A549 (cell line): ENCODE results near the gene PFDN1. TPM values are rescaled to one million over a fixed set of nuclear protein-coding genes. Genes with fewer than 3 reads are reported as not detected.

Experiments used
- ATAC-seq, 2 experiments: fragments of 200-7000 bp in 1 of 2; fragments of >200 bp in 1 of 2; cut with Nextera tagmentation in 1 of 2; cut with Tn5 transposase in 1 of 2; 3 replicates each; pipeline versions ENCODE4 v1.8.0 to v1.9.1; 2018 to 2020; ENCODE audit warnings: mild to moderate bottlenecking in 1 of 2, moderate library complexity in 1 of 2
- CTCF ChIA-PET: fragments of 300-600 bp; sonication (Branson Sonifier 250); formaldehyde crosslinking; extraction: SDS; loops from one replicate; lab custom pipeline; 2021; ENCODE audit warnings: antibody characterized with exemption, inconsistent platforms; lab: Yijun Ruan, JAX
- POLR2A ChIA-PET: fragments of 350-600 bp; formaldehyde crosslinking; extraction: SDS; loops from one replicate; lab custom pipeline; 2021; ENCODE audit warnings: antibody characterized with exemption, inconsistent platforms; lab: Yijun Ruan, JAX
- DNase-seq, 2 experiments: peaks; one replicate each; pipeline versions ENCODE4 v3.0.0 to v3.0.0-alpha.2; 2011 to 2016; ENCODE audit warnings: low read depth in 1 of 2, low spot score in 1 of 2
- FAIRE-seq: peaks from 2 replicates; lab custom pipeline; 2011; peaks lifted over from hg19 to GRCh38; lab: Jason Lieb, UNC
- H3K27ac ChIP-seq, 2 experiments: fragments of >200 bp; sonication (Bioruptor Twin); formaldehyde crosslinking; 3 replicates each; pipeline ENCODE4 v1.5.1; 2016 to 2017
- H3K4me1 ChIP-seq: fragments of >200 bp; sonication (Bioruptor Twin); formaldehyde crosslinking; 3 replicates; pipeline ENCODE4 v1.6.1; 2016
- H3K4me2 ChIP-seq: fragments of >200 bp; sonication (Bioruptor Twin); formaldehyde crosslinking; 3 replicates; pipeline ENCODE4 v1.6.1; 2016
- H3K4me3 ChIP-seq: fragments of >200 bp; sonication (Bioruptor Twin); formaldehyde crosslinking; 3 replicates; pipeline ENCODE4 v1.5.1; 2016
- H3K9me3 ChIP-seq: fragments of >200 bp; sonication (Bioruptor Twin); formaldehyde crosslinking; 3 replicates; pipeline ENCODE4 v1.6.1; 2016
- CBX8 ChIP-seq: fragments of 200-600 bp; sonication (generic); IDR thresholded peaks from 2 replicates; pipeline ENCODE4 v1.6.1; 2016
- CEBPB ChIP-seq, 2 experiments: fragments of >200 bp in 1 of 2; sonication (Bioruptor Twin) in 1 of 2; formaldehyde crosslinking in 1 of 2; IDR thresholded peaks; 2 replicates each; pipeline ENCODE4 v1.6.1; 2012 to 2016
- CHD2 ChIP-seq: fragments of 150-350 bp; IDR thresholded peaks from 2 replicates; pipeline ENCODE4 v1.6.1; 2014; ENCODE audit warnings: low read length; ENCODE audit not compliant: partially characterized antibody
- EP300 ChIP-seq, 2 experiments: fragments of >200 bp; sonication (Bioruptor Twin); formaldehyde crosslinking; IDR thresholded peaks; 2 replicates in 1 of 2; 3 replicates in 1 of 2; pipeline ENCODE4 v1.6.1; 2016 to 2017
- FOXS1 ChIP-seq: fragments of 250-450 bp; sonication (Bioruptor Pico); IDR thresholded peaks from 2 replicates; pipeline ENCODE4 v1.5.0; 2020; ENCODE audit warnings: mild to moderate bottlenecking, moderate library complexity
- GATA3 ChIP-seq: IDR thresholded peaks from 2 replicates; pipeline ENCODE4 v1.6.1; 2012; ENCODE audit warnings: borderline replicate concordance
- HDAC2 ChIP-seq: fragments of 200-600 bp; sonication (generic); IDR thresholded peaks from 2 replicates; pipeline ENCODE4 v1.6.1; 2016
- HOXA7 ChIP-seq: fragments of 250-450 bp; sonication (Bioruptor Pico); IDR thresholded peaks from 2 replicates; pipeline ENCODE4 v1.5.0; 2020; ENCODE audit warnings: mild to moderate bottlenecking, moderate library complexity
- HOXB5 ChIP-seq: fragments of 250-450 bp; sonication (Bioruptor Pico); IDR thresholded peaks from 2 replicates; pipeline ENCODE4 v1.5.0; 2020; ENCODE audit warnings: mild to moderate bottlenecking, moderate library complexity
- NPAS2 ChIP-seq: fragments of 250-450 bp; sonication (Bioruptor Pico); IDR thresholded peaks from 2 replicates; pipeline ENCODE4 v1.8.0; 2022; ENCODE audit warnings: mild to moderate bottlenecking, moderate library complexity, borderline replicate concordance
- PHF8 ChIP-seq: fragments of 200-600 bp; sonication (generic); IDR thresholded peaks from 2 replicates; pipeline ENCODE4 v1.6.1; 2016; ENCODE audit warnings: low read depth, mild to moderate bottlenecking, antibody characterized with exemption, moderate library complexity, borderline replicate concordance
- ZC3H11A ChIP-seq: fragments of 450-650 bp; IDR thresholded peaks from 2 replicates; pipeline ENCODE4 v1.6.1; 2014; ENCODE audit warnings: antibody characterized with exemption, mild to moderate bottlenecking
- ZSCAN20 ChIP-seq: fragments of 250-450 bp; sonication (Bioruptor Pico); IDR thresholded peaks from 2 replicates; pipeline ENCODE4 v1.8.0; 2022; ENCODE audit warnings: mild to moderate bottlenecking, moderate library complexity
- WGBS: methylation state at CpG from one replicate; pipeline ENCODE4 v1.1.6; 2017; ENCODE audit errors: missing lambda C conversion rate; 5-methylcytosine and 5-hydroxymethylcytosine counted together
- polyA plus RNA-seq, 4 experiments: library from polyadenylated mRNA; depleted of rRNA in 3 of 4; stranded (reverse); fragments of >200 nt; fragmentation: RNase III in 1 of 4; extraction: RNeasy Plus Mini Kit Qiagen cat#74134 plus additional on column Dnase treatment in 1 of 4; gene quantifications; 2 replicates in 3 of 4; 3 replicates in 1 of 4; pipeline ENCODE4 v1.2.3, GENCODE V29; 2011 to 2017
- TF ChIP-seq, protein P1 (sequence below): fragments of 150-350 bp; IDR thresholded peaks from 2 replicates; pipeline ENCODE4 v1.6.1; 2014; ENCODE audit warnings: low read depth, mild to moderate bottlenecking, low read length
- TF ChIP-seq, protein P2 (sequence below): fragments of 250-450 bp; sonication (Bioruptor Pico); IDR thresholded peaks from 2 replicates; pipeline ENCODE4 v1.5.0; 2021; ENCODE audit warnings: mild to moderate bottlenecking, moderate library complexity, borderline replicate concordance
- TF ChIP-seq, protein P3 (sequence below): IDR thresholded peaks from 2 replicates; pipeline ENCODE4 v1.6.1; 2012; ENCODE audit warnings: low read depth, borderline replicate concordance
- TF ChIP-seq, protein P4 (sequence below): fragments of >200 bp; sonication (Bioruptor Twin); formaldehyde crosslinking; IDR thresholded peaks from 3 replicates; pipeline ENCODE4 v1.6.1; 2016

The PFDN1 gene
- polyA plus RNA-seq, 2 of the 4 experiments (the other 2 are of a cell fraction), result 90.4 to 201 TPM

DNA sequence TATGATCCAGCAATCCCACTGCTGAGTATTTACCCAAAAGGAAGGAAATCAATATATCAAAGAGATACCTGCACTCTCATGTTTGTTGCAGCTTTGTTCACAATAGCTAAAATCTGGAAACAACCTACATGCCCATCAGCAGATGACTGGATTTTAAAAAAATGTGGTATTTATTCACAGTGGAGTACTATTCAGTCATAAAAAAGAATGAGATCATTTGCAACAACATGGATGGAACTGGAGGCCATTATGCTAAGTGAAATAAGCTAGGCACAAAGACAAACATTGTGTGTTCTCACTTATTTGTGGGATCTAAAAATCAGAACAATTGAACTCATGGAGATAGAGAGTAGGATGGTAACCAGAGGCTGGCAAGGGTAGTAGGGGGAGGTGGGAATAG lies 94.8 kb downstream of the PFDN1 start:
- ATAC-seq (no peak), FAIRE-seq (no peak)
- POLR2A ChIA-PET, result no interaction called here

DNA sequence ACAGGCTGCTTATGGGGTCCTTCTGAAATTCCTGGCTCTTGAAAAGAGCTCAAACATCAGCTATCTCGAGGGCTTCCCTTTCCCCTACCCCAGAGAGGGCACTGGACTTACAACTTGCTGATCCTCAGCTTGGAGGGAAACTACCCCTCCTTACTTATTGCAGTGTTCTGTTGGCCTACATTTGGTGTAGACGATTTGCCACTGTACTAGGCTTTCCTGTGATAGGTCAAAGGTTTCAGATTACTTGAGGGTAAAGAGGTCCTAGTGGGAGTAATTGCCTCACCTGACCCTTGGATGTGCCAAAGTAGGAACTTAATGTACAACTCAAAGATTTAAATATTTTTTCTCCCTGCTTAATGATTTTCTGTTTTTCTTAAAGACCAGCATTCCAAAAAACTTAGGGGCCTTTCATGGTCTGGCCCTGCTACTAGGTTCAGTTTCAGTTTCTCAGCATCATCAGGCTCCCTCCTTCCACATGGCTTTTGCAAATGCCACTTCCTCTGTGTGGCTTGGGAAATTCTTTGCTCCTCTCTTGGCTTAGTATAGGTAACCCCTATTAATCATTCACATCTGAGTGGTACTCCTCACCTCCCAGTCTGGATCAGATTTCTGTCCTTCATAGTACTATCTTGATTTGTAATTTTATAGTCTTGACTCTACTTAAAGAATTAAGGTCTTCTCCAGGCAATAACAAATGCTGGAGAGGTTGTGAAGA lies 95.5 kb downstream of the PFDN1 start:
- H3K4me1 ChIP-seq, result peaks cover 5% of the 10 kb centered on the region; the same call in 2 of the 3 replicates
- POLR2A ChIA-PET, result no interaction called here
- CTCF ChIA-PET, result interaction anchor here (0.7 to 1.4 kb wide), 3 partner anchors 9 to 14 kb away, joined by 3 to 4 read pairs (median 3); no protein-coding TSS in a partner anchor
- H3K4me3 ChIP-seq, result no peak overlapping the region
- no peak for DNase-seq
- no peaks in the 10 kb centered on the region for H3K9me3 ChIP-seq
- 35% methylated on average over 2 of the region's 2 CpGs for WGBS
- H3K27ac ChIP-seq, result no peak overlapping the region
- no peak for FAIRE-seq
- ATAC-seq, result no peak; a peak in 1 of 6 replicates
- no peak overlapping the region for H3K4me2 ChIP-seq
- TF ChIP-seq NPAS2 (CRISPR knock-in tag) (no peak), ZC3H11A (no peak), FOXS1 (no peak), CEBPB (IDR thresholded peaks at IDR 0.05) (no peak), PHF8 (no peak), HDAC2 (no peak), EP300 (IDR thresholded peaks at IDR 0.05) (no peak)
- TF ChIP-seq, protein P1, sequence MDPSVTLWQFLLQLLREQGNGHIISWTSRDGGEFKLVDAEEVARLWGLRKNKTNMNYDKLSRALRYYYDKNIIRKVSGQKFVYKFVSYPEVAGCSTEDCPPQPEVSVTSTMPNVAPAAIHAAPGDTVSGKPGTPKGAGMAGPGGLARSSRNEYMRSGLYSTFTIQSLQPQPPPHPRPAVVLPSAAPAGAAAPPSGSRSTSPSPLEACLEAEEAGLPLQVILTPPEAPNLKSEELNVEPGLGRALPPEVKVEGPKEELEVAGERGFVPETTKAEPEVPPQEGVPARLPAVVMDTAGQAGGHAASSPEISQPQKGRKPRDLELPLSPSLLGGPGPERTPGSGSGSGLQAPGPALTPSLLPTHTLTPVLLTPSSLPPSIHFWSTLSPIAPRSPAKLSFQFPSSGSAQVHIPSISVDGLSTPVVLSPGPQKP, result no peak

More for the DNA sequence above, 94.8 kb downstream of the PFDN1 start:
- Histone ChIP-seq H3K4me2 (no peak overlapping the region), H3K4me1 (peaks cover 5% of the 10 kb centered on the region; the same call in 2 of the 3 replicates), H3K27ac (no peak overlapping the region), H3K9me3 (no peaks in the 10 kb centered on the region), H3K4me3 (no peak overlapping the region)
- no peak for DNase-seq
- TF ChIP-seq, protein P2, sequence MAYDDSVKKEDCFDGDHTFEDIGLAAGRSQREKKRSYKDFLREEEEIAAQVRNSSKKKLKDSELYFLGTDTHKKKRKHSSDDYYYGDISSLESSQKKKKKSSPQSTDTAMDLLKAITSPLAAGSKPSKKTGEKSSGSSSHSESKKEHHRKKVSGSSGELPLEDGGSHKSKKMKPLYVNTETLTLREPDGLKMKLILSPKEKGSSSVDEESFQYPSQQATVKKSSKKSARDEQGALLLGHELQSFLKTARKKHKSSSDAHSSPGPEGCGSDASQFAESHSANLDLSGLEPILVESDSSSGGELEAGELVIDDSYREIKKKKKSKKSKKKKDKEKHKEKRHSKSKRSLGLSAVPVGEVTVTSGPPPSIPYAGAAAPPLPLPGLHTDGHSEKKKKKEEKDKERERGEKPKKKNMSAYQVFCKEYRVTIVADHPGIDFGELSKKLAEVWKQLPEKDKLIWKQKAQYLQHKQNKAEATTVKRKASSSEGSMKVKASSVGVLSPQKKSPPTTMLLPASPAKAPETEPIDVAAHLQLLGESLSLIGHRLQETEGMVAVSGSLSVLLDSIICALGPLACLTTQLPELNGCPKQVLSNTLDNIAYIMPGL (CRISPR knock-in tag), result no peak
- TF ChIP-seq HOXB5 (CRISPR knock-in tag), result no peak
- CTCF ChIA-PET, result interaction anchor here (1.4 kb wide), 1 partner anchor 14 kb away, joined by 3 read pairs; no protein-coding TSS in a partner anchor

DNA sequence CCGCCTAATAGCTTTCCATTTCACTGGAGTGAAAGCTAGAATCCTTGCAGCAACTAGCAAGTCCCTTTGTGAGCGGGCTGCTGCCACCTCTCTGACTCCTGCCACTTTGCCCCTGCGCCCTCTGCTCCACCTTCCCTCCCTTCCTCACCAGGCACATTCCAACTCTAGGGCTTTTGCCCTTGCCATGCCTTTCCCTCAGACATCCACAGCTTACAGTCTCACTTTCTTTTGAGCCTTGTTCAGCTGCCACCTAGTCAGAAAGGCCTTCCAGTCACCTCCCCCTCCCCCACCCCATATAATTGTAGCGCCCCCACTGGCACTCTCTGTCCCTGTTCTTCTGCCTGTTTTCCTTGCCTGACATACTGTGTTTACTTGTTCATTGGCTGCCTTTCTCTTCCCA lies 96.9 kb downstream of the PFDN1 start:
- no peak overlapping the region for H3K27ac ChIP-seq
- WGBS, result 90% methylated on average over 4 of the region's 4 CpGs
- POLR2A ChIA-PET, result interaction anchor here (1.6 kb wide), 1 partner anchor 31 kb away, joined by 3 read pairs; the partner anchor contains the start of gene CYSTM1

More for the DNA sequence above, 96.9 kb downstream of the PFDN1 start:
- no peaks in the 10 kb centered on the region for H3K9me3 ChIP-seq
- DNase-seq (peak in 1 of 2 experiments; percentile 15), ATAC-seq (peak in 1 of 2 experiments; percentile 33; a peak in 1 of 6 replicates), FAIRE-seq (no peak)
- H3K4me1 ChIP-seq, result peaks cover 15% of the 10 kb centered on the region; the same call in 2 of the 3 replicates
- TF ChIP-seq HOXA7 (CRISPR knock-in tag) (no peak), GATA3 (no peak), CBX8 (no peak), CEBPB (IDR thresholded peaks at IDR 0.05) (no peak), CHD2 (no peak), ZSCAN20 (no peak), NPAS2 (CRISPR knock-in tag) (no peak)
- TF ChIP-seq, protein P3, sequence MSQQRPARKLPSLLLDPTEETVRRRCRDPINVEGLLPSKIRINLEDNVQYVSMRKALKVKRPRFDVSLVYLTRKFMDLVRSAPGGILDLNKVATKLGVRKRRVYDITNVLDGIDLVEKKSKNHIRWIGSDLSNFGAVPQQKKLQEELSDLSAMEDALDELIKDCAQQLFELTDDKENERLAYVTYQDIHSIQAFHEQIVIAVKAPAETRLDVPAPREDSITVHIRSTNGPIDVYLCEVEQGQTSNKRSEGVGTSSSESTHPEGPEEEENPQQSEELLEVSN, result no peak
- TF ChIP-seq, protein P4, sequence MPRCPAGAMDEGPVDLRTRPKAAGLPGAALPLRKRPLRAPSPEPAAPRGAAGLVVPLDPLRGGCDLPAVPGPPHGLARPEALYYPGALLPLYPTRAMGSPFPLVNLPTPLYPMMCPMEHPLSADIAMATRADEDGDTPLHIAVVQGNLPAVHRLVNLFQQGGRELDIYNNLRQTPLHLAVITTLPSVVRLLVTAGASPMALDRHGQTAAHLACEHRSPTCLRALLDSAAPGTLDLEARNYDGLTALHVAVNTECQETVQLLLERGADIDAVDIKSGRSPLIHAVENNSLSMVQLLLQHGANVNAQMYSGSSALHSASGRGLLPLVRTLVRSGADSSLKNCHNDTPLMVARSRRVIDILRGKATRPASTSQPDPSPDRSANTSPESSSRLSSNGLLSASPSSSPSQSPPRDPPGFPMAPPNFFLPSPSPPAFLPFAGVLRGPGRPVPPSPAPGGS, result no peak
- CTCF ChIA-PET, result interaction anchor here (0.6 to 2.2 kb wide), 11 partner anchors 9 to 146 kb away, joined by 3 to 8 read pairs (median 3); no protein-coding TSS in a partner anchor
- H3K4me3 ChIP-seq, result no peak overlapping the region
- H3K4me2 ChIP-seq, result no peak overlapping the region
